Sigmoid colon (tissue), 7 donors: ENCODE results near the gene KMT5C. TPM values are rescaled to one million over a fixed set of nuclear protein-coding genes. Genes with fewer than 3 reads are reported as not detected.

ENCODE experiments used
- DNase-seq: peaks from one replicate; pipeline ENCODE4 v3.0.0-alpha.2; 2019
- H3K27ac ChIP-seq, 4 donors: fragments of 200-600 bp; sonication (generic); one replicate each; pipeline ENCODE4 v1.5.1; 2016 to 2019; ENCODE audit warnings: mild to moderate bottlenecking in 1 of 4
- H3K27me3 ChIP-seq, 3 donors: fragments of 200-600 bp; sonication (generic); one replicate each; pipeline ENCODE4 v1.5.1; 2019; ENCODE audit warnings: mild to moderate bottlenecking in 1 of 3
- H3K36me3 ChIP-seq, 4 donors: fragments of 200-600 bp; sonication (generic); one replicate each; pipeline ENCODE4 v1.5.1; 2016 to 2019
- H3K4me1 ChIP-seq, 4 donors: fragments of 200-600 bp; sonication (generic); one replicate each; pipeline ENCODE4 v1.5.1; 2017 to 2019
- H3K4me3 ChIP-seq, 4 donors: fragments of 200-600 bp; sonication (generic); one replicate each; pipeline ENCODE4 v1.5.1; 2017 to 2019; ENCODE audit warnings: mild to moderate bottlenecking in 2 of 4, moderate library complexity in 1 of 4
- H3K9me3 ChIP-seq, 4 donors: fragments of 200-600 bp in 3 of 4; sonication (generic) in 3 of 4; one replicate each; pipeline versions ENCODE4 v1.5.1 to v1.6.1; 2013 to 2019
- EP300 ChIP-seq, 4 donors: sonication (generic); formaldehyde crosslinking; IDR thresholded peaks; one replicate each; pipeline ENCODE4 v1.6.1; 2017; ENCODE audit warnings: antibody characterized with exemption in 4 of 4
- POLR2A ChIP-seq, 2 donors: fragments of 450-650 bp; IDR thresholded peaks; one replicate each; pipeline ENCODE4 v1.6.1; 2016; ENCODE audit warnings: antibody characterized with exemption in 2 of 2, mild to moderate bottlenecking in 2 of 2, moderate library complexity in 2 of 2
- POLR2AphosphoS5 ChIP-seq, 4 donors: sonication (generic); formaldehyde crosslinking; IDR thresholded peaks; one replicate each; pipeline ENCODE4 v1.6.1; 2017; ENCODE audit warnings: antibody characterized with exemption in 4 of 4
- WGBS, 2 donors: extraction: QIAGEN DNeasy Blood & Tissue Kit; methylation state at CpG; one replicate each; pipeline ENCODE4 v1.1.7; 2013; 5-methylcytosine and 5-hydroxymethylcytosine counted together
- intact Hi-C: fragments of 100-400 bp; cut with DNase I; formaldehyde crosslinking; loops from one replicate; pipeline ENCODE4 v1.15.1; 2023
- polyA plus RNA-seq, 3 donors: library from polyadenylated mRNA; stranded (reverse); fragments of 200-250 nt; gene quantifications; one replicate each; pipeline ENCODE4 v1.2.3, GENCODE V29; 2013
- total RNA-seq, 4 donors: library from RNA; depleted of rRNA; stranded (reverse); fragments of >200 nt; gene quantifications; one replicate each; pipeline ENCODE4 v1.1.0, GENCODE V29; 2016
- TF ChIP-seq, protein P1 (sequence below), 4 experiments: fragments of 450-650 bp in 3 of 4; fragments of 200-600 bp in 1 of 4; IDR thresholded peaks; one replicate each; pipeline ENCODE4 v1.5.1; 2016 to 2019; ENCODE audit warnings: antibody characterized with exemption in 4 of 4, mild to moderate bottlenecking in 3 of 4, moderate library complexity in 2 of 4
- donor health status: healthy with polysubstance abuse.
- donor health status: Bipolar disorder and iron deficiency.
- donor health status: healthy.

KMT5C gene
- total and polyA plus RNA-seq, 7 donors = 3.0 to 14.8 (median 9.1) TPM

GRCh38 chr19:55391191-55391670 is 51.6 kb downstream of the KMT5C start:
- peaks cover 0 to 42% (median 37%) of the 10 kb centered on the region in 4 donors for H3K4me1 ChIP-seq
- no peak for DNase-seq
- H3K27me3 ChIP-seq = no peaks in the 10 kb centered on the region
- TF ChIP-seq, protein P1, sequence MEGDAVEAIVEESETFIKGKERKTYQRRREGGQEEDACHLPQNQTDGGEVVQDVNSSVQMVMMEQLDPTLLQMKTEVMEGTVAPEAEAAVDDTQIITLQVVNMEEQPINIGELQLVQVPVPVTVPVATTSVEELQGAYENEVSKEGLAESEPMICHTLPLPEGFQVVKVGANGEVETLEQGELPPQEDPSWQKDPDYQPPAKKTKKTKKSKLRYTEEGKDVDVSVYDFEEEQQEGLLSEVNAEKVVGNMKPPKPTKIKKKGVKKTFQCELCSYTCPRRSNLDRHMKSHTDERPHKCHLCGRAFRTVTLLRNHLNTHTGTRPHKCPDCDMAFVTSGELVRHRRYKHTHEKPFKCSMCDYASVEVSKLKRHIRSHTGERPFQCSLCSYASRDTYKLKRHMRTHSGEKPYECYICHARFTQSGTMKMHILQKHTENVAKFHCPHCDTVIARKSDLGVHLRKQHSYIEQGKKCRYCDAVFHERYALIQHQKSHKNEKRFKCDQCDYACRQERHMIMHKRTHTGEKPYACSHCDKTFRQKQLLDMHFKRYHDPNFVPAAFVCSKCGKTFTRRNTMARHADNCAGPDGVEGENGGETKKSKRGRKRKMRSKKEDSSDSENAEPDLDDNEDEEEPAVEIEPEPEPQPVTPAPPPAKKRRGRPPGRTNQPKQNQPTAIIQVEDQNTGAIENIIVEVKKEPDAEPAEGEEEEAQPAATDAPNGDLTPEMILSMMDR (IDR thresholded peaks at IDR 0.05) = no peak
- TF ChIP-seq POLR2AphosphoS5 (IDR thresholded peaks at IDR 0.05) = no peak
- no peak for TF ChIP-seq POLR2A (IDR thresholded peaks at IDR 0.05)
- no peak for TF ChIP-seq EP300 (IDR thresholded peaks at IDR 0.05)
- intact Hi-C loops = no loop called here
- no peaks in the 10 kb centered on the region for H3K9me3 ChIP-seq
- WGBS, 2 donors = 84 to 86% methylated on average over 12 of the region's 12 CpGs
- peaks cover 17 to 38% (median 18%) of the 10 kb centered on the region in 4 donors for H3K36me3 ChIP-seq
- H3K27ac ChIP-seq = peak overlapping the region in 1 of 4 donors; percentile 11
- H3K4me3 ChIP-seq = no peak overlapping the region

GRCh38 chr19:55391702-55392615 is 52.3 kb downstream of the KMT5C start:
- H3K4me1 ChIP-seq = peaks cover 0 to 34% (median 31%) of the 10 kb centered on the region in 4 donors
- TF ChIP-seq POLR2AphosphoS5 (IDR thresholded peaks at IDR 0.05) (no peak), POLR2A (IDR thresholded peaks at IDR 0.05) (no peak), EP300 (IDR thresholded peaks at IDR 0.05) (no peak)
- TF ChIP-seq, protein P1 (IDR thresholded peaks at IDR 0.05) = no peak

DNA sequence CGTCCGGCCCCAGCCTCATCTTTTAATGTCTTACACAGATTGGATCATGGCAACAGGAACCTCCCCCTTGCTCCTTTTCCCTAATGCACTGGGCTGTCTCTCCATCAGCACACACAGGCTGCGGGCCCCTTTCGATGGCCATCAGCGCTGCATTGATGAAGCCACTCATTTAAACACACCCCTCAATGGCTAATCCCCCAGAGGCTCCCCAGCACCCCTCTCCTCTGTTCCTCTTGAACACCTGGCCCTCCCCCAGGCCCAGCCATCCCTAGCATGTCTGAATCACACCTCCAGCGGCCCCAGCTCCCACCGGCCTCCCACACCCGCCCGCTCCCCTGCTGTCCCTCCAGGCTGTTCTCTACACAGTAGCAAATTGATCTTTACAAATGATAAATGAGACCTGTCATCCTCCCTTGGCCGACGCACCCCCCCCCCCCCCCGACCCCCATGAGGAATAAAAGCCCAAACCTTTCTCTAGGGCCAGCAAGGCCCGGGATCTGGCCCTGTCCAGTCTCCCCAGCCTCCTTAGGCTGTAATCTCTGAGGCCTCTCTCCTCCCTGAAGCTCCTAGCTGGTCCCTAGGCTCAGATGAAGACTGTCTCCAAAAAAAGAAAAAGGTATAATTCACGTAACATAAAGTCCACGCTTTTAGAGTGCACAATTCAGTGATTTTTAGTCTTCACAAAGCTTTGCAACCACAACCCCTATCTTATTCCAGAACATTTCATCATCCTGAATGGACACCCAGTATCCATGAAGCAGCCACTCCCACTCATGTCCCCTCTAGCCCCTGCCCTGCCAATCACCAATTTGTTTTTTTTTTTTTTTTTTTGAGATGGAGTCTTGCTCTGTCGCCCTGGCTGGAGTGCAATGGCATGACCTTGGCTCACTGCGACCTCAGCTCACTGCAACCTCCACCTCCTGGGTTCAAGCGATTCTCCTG is 53.4 kb downstream of the KMT5C start:
- whole genome bisulfite sequencing, 2 donors = 79 to 88% methylated on average over 18 of the region's 18 CpGs
- H3K36me3 ChIP-seq = peaks cover 9 to 30% (median 9%) of the 10 kb centered on the region in 4 donors

More at GRCh38 chr19:55391702-55392615, 52.3 kb downstream of the KMT5C start:
- peaks cover 16 to 38% (median 18%) of the 10 kb centered on the region in 4 donors for H3K36me3 ChIP-seq
- 85 to 87% methylated on average over 18 of the region's 18 CpGs for WGBS, 2 donors
- intact Hi-C loops = no loop called here
- no peak for DNase-seq
- H3K9me3 ChIP-seq = no peaks in the 10 kb centered on the region
- H3K4me3 ChIP-seq = no peak overlapping the region
- H3K27ac ChIP-seq = no peak overlapping the region
- no peaks in the 10 kb centered on the region for H3K27me3 ChIP-seq

More for the DNA sequence above, 53.4 kb downstream of the KMT5C start:
- Histone ChIP-seq H3K27ac (no peak overlapping the region), H3K27me3 (no peaks in the 10 kb centered on the region), H3K4me3 (no peak overlapping the region), H3K4me1 (peaks cover 0 to 23% (median 20%) of the 10 kb centered on the region in 4 donors), H3K9me3 (no peaks in the 10 kb centered on the region)
- TF ChIP-seq POLR2AphosphoS5 (IDR thresholded peaks at IDR 0.05) (no peak), POLR2A (IDR thresholded peaks at IDR 0.05) (no peak), EP300 (IDR thresholded peaks at IDR 0.05) (no peak)
- TF ChIP-seq, protein P1 (IDR thresholded peaks at IDR 0.05) = no peak
- intact Hi-C loops = no loop called here
- no peak for DNase-seq

Other genes with a start within 250 kb of the KMT5C start
- 100 to 1,000 TPM; 125 to 222 (median 168) TPM for gene PPP1R12C, start 222.2 kb upstream of the KMT5C start, total RNA-seq
- gene PPP1R12C, start 222.2 kb upstream of the KMT5C start, polyA plus RNA-seq = 100 to 1,000 TPM in 1 of 3 donors, 10 to 100 TPM in 2; 53.6 to 139 (median 58.9) TPM
- gene TNNT1, start 190.7 kb upstream of the KMT5C start, total RNA-seq = 1 to 10 TPM in 1 of 4 donors, not detected in 3; 2.2 TPM
- 10 to 100 TPM in 1 of 3 donors, 1 to 10 TPM in 2; 1.4 to 17.4 (median 2.3) TPM for gene TNNT1, start 190.7 kb upstream of the KMT5C start, polyA plus RNA-seq
- not detected for gene TNNI3, start 182.1 kb upstream of the KMT5C start, total RNA-seq
- 10 to 100 TPM in 1 of 3 donors, 1 to 10 TPM in 2; 3.6 to 45.5 (median 3.6) TPM for gene TNNI3, start 182.1 kb upstream of the KMT5C start, polyA plus RNA-seq
- not detected for gene DNAAF3, start 173.3 kb upstream of the KMT5C start, total RNA-seq
- 1 to 10 TPM in 1 of 3 donors, not detected in 2; 1.1 TPM for gene DNAAF3, start 173.3 kb upstream of the KMT5C start, polyA plus RNA-seq
- gene SYT5, start 159.6 kb upstream of the KMT5C start, total RNA-seq = 1 to 10 TPM in 3 of 4 donors, under 1 TPM in 1; 0.99 to 7.8 (median 2.4) TPM
- gene SYT5, start 159.6 kb upstream of the KMT5C start, polyA plus RNA-seq = 1 to 10 TPM in 2 of 3 donors, under 1 TPM in 1; 0.69 to 9.6 (median 1.6) TPM
- gene PTPRH, start 130.4 kb upstream of the KMT5C start, total RNA-seq = 1 to 10 TPM in 3 of 4 donors, under 1 TPM in 1; 0.95 to 4.3 (median 2.0) TPM
- gene PTPRH, start 130.4 kb upstream of the KMT5C start, polyA plus RNA-seq = 10 to 100 TPM; 31.2 to 61.3 (median 33.3) TPM
- gene TMEM86B, start 111.1 kb upstream of the KMT5C start, total RNA-seq = 1 to 10 TPM; 1.1 to 3.6 (median 1.8) TPM
- gene TMEM86B, start 111.1 kb upstream of the KMT5C start, polyA plus RNA-seq = 1 to 10 TPM in 2 of 3 donors, under 1 TPM in 1; 0.69 to 7.9 (median 1.8) TPM
- gene PPP6R1, start 80.9 kb upstream of the KMT5C start, total RNA-seq = 10 to 100 TPM; 17.1 to 46.8 (median 24.9) TPM
- 10 to 100 TPM; 19.8 to 78.1 (median 22.9) TPM for gene PPP6R1, start 80.9 kb upstream of the KMT5C start, polyA plus RNA-seq
- 10 to 100 TPM; 19.7 to 30.5 (median 23.8) TPM for gene HSPBP1, start 59.8 kb upstream of the KMT5C start, total RNA-seq
- 10 to 100 TPM; 31.8 to 62.7 (median 32.4) TPM for gene HSPBP1, start 59.8 kb upstream of the KMT5C start, polyA plus RNA-seq
- 10 to 100 TPM in 2 of 4 donors, 1 to 10 TPM in 2; 3.9 to 20.6 (median 10.8) TPM for gene BRSK1, start 55.9 kb upstream of the KMT5C start, total RNA-seq
- gene BRSK1, start 55.9 kb upstream of the KMT5C start, polyA plus RNA-seq = 1 to 10 TPM in 2 of 3 donors, not detected in 1; 2.9 to 4.2 TPM
- gene TMEM150B, start 14.5 kb upstream of the KMT5C start, total RNA-seq = 1 to 10 TPM in 3 of 4 donors, not detected in 1; 2.4 to 6.1 (median 4.1) TPM
- 10 to 100 TPM in 2 of 3 donors, 1 to 10 TPM in 1; 8.4 to 18.7 (median 11.8) TPM for gene TMEM150B, start 14.5 kb upstream of the KMT5C start, polyA plus RNA-seq
- gene COX6B2, start 14.8 kb downstream of the KMT5C start, total RNA-seq = under 1 TPM in 1 of 4 donors, not detected in 3; 0.16 TPM
- gene COX6B2, start 14.8 kb downstream of the KMT5C start, polyA plus RNA-seq = 1 to 10 TPM in 2 of 3 donors, under 1 TPM in 1; 0.60 to 3.8 (median 1.4) TPM
- not detected for gene GARIN5B, start 23.4 kb downstream of the KMT5C start, total RNA-seq
- gene GARIN5B, start 23.4 kb downstream of the KMT5C start, polyA plus RNA-seq = not detected
- gene IL11, start 30.6 kb downstream of the KMT5C start, total RNA-seq = 1 to 10 TPM in 1 of 4 donors, under 1 TPM in 1, not detected in 2; 0.81 to 4.4 TPM
- gene IL11, start 30.6 kb downstream of the KMT5C start, polyA plus RNA-seq = under 1 TPM in 1 of 3 donors, not detected in 2; 0.74 TPM
- not detected for gene TMEM190, start 37.0 kb downstream of the KMT5C start, total RNA-seq
- under 1 TPM in 1 of 3 donors, not detected in 2; 0.26 TPM for gene TMEM190, start 37.0 kb downstream of the KMT5C start, polyA plus RNA-seq
- gene TMEM238, start 44.4 kb downstream of the KMT5C start, total RNA-seq = 1 to 10 TPM in 1 of 4 donors, under 1 TPM in 2, not detected in 1; 0.54 to 1.7 (median 0.66) TPM
- gene TMEM238, start 44.4 kb downstream of the KMT5C start, polyA plus RNA-seq = under 1 TPM in 2 of 3 donors, not detected in 1; 0.90 to 0.92 TPM
- 100 to 1,000 TPM; 253 to 607 (median 503) TPM for gene RPL28, start 46.1 kb downstream of the KMT5C start, total RNA-seq
- 1,000 to 10,000 TPM; 1,833 to 2,816 (median 2,129) TPM for gene RPL28, start 46.1 kb downstream of the KMT5C start, polyA plus RNA-seq
- 10 to 100 TPM; 11.8 to 23.9 (median 14.8) TPM for gene UBE2S, start 67.9 kb downstream of the KMT5C start, total RNA-seq
- gene UBE2S, start 67.9 kb downstream of the KMT5C start, polyA plus RNA-seq = 10 to 100 TPM in 2 of 3 donors, 1 to 10 TPM in 1; 6.6 to 32.6 (median 16.2) TPM
- gene SHISA7, start 103.4 kb downstream of the KMT5C start, total RNA-seq = under 1 TPM in 3 of 4 donors, not detected in 1; 0.28 to 0.41 (median 0.36) TPM
- gene SHISA7, start 103.4 kb downstream of the KMT5C start, polyA plus RNA-seq = under 1 TPM in 1 of 3 donors, not detected in 2; 0.04 TPM
- gene ISOC2, start 121.8 kb downstream of the KMT5C start, total RNA-seq = 100 to 1,000 TPM in 2 of 4 donors, 10 to 100 TPM in 2; 90.3 to 114 (median 101) TPM
- gene ISOC2, start 121.8 kb downstream of the KMT5C start, polyA plus RNA-seq = 100 to 1,000 TPM; 147 to 173 (median 162) TPM
- not detected for gene C19orf85, start 124.9 kb downstream of the KMT5C start, total RNA-seq
- under 1 TPM in 1 of 3 donors, not detected in 2; 0.07 TPM for gene C19orf85, start 124.9 kb downstream of the KMT5C start, polyA plus RNA-seq
- gene ZNF628, start 136.7 kb downstream of the KMT5C start, total RNA-seq = 10 to 100 TPM in 1 of 4 donors, 1 to 10 TPM in 3; 1.4 to 15.0 (median 3.7) TPM
- 10 to 100 TPM in 1 of 3 donors, 1 to 10 TPM in 2; 1.8 to 10.1 (median 2.5) TPM for gene ZNF628, start 136.7 kb downstream of the KMT5C start, polyA plus RNA-seq
- 10 to 100 TPM in 1 of 4 donors, 1 to 10 TPM in 3; 6.4 to 10.5 (median 8.4) TPM for gene NAT14, start 145.3 kb downstream of the KMT5C start, total RNA-seq
- 10 to 100 TPM in 1 of 3 donors, 1 to 10 TPM in 2; 1.4 to 13.7 (median 2.4) TPM for gene NAT14, start 145.3 kb downstream of the KMT5C start, polyA plus RNA-seq
- 10 to 100 TPM in 3 of 4 donors, 1 to 10 TPM in 1; 9.9 to 66.7 (median 19.2) TPM for gene SSC5D, start 148.6 kb downstream of the KMT5C start, total RNA-seq
- 1 to 10 TPM in 2 of 3 donors, not detected in 1; 1.2 to 3.8 TPM for gene SSC5D, start 148.6 kb downstream of the KMT5C start, polyA plus RNA-seq
- not detected for gene SBK2, start 197.3 kb downstream of the KMT5C start, total RNA-seq
- not detected for gene SBK2, start 197.3 kb downstream of the KMT5C start, polyA plus RNA-seq
- under 1 TPM in 1 of 4 donors, not detected in 3; 0.36 TPM for gene SBK3, start 205.7 kb downstream of the KMT5C start, total RNA-seq
- under 1 TPM in 1 of 3 donors, not detected in 2; 0.23 TPM for gene SBK3, start 205.7 kb downstream of the KMT5C start, polyA plus RNA-seq
- gene ZNF579, start 241.0 kb downstream of the KMT5C start, total RNA-seq = 1 to 10 TPM; 1.4 to 3.0 (median 2.2) TPM
- gene ZNF579, start 241.0 kb downstream of the KMT5C start, polyA plus RNA-seq = 1 to 10 TPM in 2 of 3 donors, under 1 TPM in 1; 0.69 to 4.0 (median 1.8) TPM